GM06990 (cell line): ENCODE measurements around the gene AFF3.

Source experiments
- DNase-seq: peaks from one replicate; pipeline ENCODE4 v3.0.0-alpha.2; 2011; ENCODE audit not compliant: insufficient read length; ENCODE audit errors: extremely low read depth
- H3K27me3 ChIP-seq: replicated peaks from 2 replicates; pipeline ENCODE4 v1.6.0; 2011; ENCODE audit warnings: low read length; ENCODE audit not compliant: control insufficient read depth, insufficient read depth
- H3K36me3 ChIP-seq: 2 replicates; pipeline ENCODE4 v1.5.1; 2011; ENCODE audit warnings: low read length; ENCODE audit not compliant: control insufficient read depth, insufficient read depth
- H3K4me3 ChIP-seq: replicated peaks from 2 replicates; pipeline ENCODE4 v1.5.1; 2011; ENCODE audit warnings: low read depth, mild to moderate bottlenecking, control low read depth, low read length
- TF ChIP-seq, protein P1 (sequence below): IDR thresholded peaks from 2 replicates; pipeline ENCODE4 v1.5.1; 2011; ENCODE audit warnings: low read length, control low read depth, mild to moderate bottlenecking, inconsistent platforms; ENCODE audit not compliant: insufficient read depth, poor library complexity, severe bottlenecking

AFF3 gene

GRCh38 chr2:99524056-99524455 lies 618.3 kb downstream of the AFF3 start:
- Histone ChIP-seq H3K36me3 (no peaks in the 10 kb centered on the region), H3K27me3 (no peaks in the 10 kb centered on the region), H3K4me3 (no peak overlapping the region)
- DNase-seq = no peak
- TF ChIP-seq, protein P1, sequence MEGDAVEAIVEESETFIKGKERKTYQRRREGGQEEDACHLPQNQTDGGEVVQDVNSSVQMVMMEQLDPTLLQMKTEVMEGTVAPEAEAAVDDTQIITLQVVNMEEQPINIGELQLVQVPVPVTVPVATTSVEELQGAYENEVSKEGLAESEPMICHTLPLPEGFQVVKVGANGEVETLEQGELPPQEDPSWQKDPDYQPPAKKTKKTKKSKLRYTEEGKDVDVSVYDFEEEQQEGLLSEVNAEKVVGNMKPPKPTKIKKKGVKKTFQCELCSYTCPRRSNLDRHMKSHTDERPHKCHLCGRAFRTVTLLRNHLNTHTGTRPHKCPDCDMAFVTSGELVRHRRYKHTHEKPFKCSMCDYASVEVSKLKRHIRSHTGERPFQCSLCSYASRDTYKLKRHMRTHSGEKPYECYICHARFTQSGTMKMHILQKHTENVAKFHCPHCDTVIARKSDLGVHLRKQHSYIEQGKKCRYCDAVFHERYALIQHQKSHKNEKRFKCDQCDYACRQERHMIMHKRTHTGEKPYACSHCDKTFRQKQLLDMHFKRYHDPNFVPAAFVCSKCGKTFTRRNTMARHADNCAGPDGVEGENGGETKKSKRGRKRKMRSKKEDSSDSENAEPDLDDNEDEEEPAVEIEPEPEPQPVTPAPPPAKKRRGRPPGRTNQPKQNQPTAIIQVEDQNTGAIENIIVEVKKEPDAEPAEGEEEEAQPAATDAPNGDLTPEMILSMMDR = no peak

- H3K4me3 ChIP-seq = no peak overlapping the region
- H3K36me3 ChIP-seq = no peaks in the 10 kb centered on the region
- no peaks in the 10 kb centered on the region; the same call in 1 of the 2 replicates for H3K27me3 ChIP-seq
- TF ChIP-seq, protein P1 = no peak
- DNase-seq = no peak
Measured at GRCh38 chr2:99522157-99522556, 620.2 kb downstream of the AFF3 start.

DNA sequence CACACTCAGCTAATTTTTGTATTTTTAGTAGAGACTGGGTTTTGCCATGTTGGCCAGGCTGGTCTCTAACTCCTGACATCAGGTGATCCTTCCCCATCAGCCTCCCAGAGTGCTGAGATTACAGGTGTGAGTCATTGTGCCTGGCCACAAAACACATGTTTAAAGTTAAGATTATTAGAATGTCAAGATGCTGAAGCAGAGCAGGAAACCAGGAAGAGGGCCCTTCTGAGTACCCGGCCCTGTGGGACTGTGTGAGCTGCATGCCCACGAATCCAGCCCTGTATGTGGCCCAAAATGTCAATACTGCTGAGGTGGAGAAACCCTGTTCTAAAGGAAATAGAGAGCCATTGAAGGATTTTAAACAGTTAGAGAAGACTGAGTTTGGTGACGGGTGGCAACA lies 621.6 kb downstream of the AFF3 start:
- DNase-seq = no peak
- no peak overlapping the region for H3K4me3 ChIP-seq
- TF ChIP-seq, protein P1 = no peak

GRCh38 chr2:99520195-99520594 lies 622.2 kb downstream of the AFF3 start:
- H3K4me3 ChIP-seq = no peak overlapping the region

More for the DNA sequence above, 621.6 kb downstream of the AFF3 start:
- Histone ChIP-seq H3K27me3 (no peaks in the 10 kb centered on the region; the same call in 1 of the 2 replicates), H3K36me3 (no peaks in the 10 kb centered on the region)

GRCh38 chr2:99514357-99514756 lies 628.0 kb downstream of the AFF3 start:
- TF ChIP-seq, protein P1 = no peak

More at GRCh38 chr2:99520195-99520594, 622.2 kb downstream of the AFF3 start:
- no peak for DNase-seq
- TF ChIP-seq, protein P1 = no peak
- Histone ChIP-seq H3K36me3 (no peaks in the 10 kb centered on the region), H3K27me3 (no peaks in the 10 kb centered on the region; the same call in 1 of the 2 replicates)

GRCh38 chr2:99512181-99512591 lies 630.2 kb downstream of the AFF3 start:
- DNase-seq = no peak
- H3K36me3 ChIP-seq = no peaks in the 10 kb centered on the region

More at GRCh38 chr2:99514357-99514756, 628.0 kb downstream of the AFF3 start:
- Histone ChIP-seq H3K4me3 (no peak overlapping the region), H3K36me3 (no peaks in the 10 kb centered on the region), H3K27me3 (no peaks in the 10 kb centered on the region; the same call in 1 of the 2 replicates)
- DNase-seq = no peak

More at GRCh38 chr2:99512181-99512591, 630.2 kb downstream of the AFF3 start:
- Histone ChIP-seq H3K4me3 (no peak overlapping the region), H3K27me3 (no peaks in the 10 kb centered on the region; the same call in 1 of the 2 replicates)
- TF ChIP-seq, protein P1 = no peak
